HAP-1 (cell line): Measurements from ENCODE around the gene ARHGAP21.

Source experiments
- DNase-seq, 2 experiments: peaks; one replicate each; pipeline ENCODE4 v3.0.0-alpha.2; 2016 to 2020; ENCODE audit warnings: low spot score in 2 of 2
- H3K27me3 ChIP-seq: fragments of 250-450 bp; sonication (Bioruptor Pico); 2 replicates; pipeline ENCODE4 v1.5.1; 2020; ENCODE audit warnings: low read depth, mild to moderate bottlenecking, moderate library complexity
- H3K36me3 ChIP-seq: fragments of 250-450 bp; sonication (Bioruptor Pico); replicated peaks from 2 replicates; pipeline ENCODE4 v1.5.1; 2020; ENCODE audit warnings: mild to moderate bottlenecking
- H3K4me1 ChIP-seq: fragments of 250-450 bp; sonication (Bioruptor Pico); 2 replicates; pipeline ENCODE4 v1.5.1; 2020; ENCODE audit warnings: mild to moderate bottlenecking
- H3K4me3 ChIP-seq: fragments of 250-450 bp; sonication (Bioruptor Pico); 2 replicates; pipeline ENCODE4 v1.5.1; 2020; ENCODE audit warnings: mild to moderate bottlenecking, moderate library complexity
- H3K9me3 ChIP-seq: fragments of 250-450 bp; sonication (Bioruptor Pico); 2 replicates; pipeline ENCODE4 v1.5.1; 2020; ENCODE audit warnings: mild to moderate bottlenecking, moderate library complexity
- in situ Hi-C: fragments of 300-500 bp; cut with MboI; formaldehyde crosslinking; loops from 3 replicates; pipeline ENCODE4 v1.14.3; 2020; ENCODE audit warnings: low sequenced_read_pairs, inconsistent platforms, mixed read lengths

Gene ARHGAP21

DNA sequence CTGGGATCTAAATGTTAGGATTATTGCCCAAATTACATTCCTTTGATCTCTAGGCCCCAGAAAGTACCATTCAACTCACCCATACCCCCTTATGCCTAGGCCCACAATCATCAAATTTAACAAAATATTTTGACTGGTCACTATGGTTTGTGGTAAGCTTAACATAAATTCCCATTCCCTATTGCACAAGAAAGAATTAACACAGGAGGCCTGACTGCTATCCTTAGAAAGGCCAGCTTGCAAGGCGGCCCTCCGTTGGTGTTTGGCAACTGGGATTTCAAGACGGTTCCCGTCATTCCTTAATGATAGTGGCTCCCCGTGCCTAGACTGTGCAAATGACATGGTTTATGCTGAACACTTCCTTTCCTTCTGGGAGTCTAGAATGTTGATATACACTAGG is 29.6 kb downstream of the ARHGAP21 start:
- H3K4me3 ChIP-seq: no peak overlapping the region
- no peaks in the 10 kb centered on the region for H3K27me3 ChIP-seq
- H3K9me3 ChIP-seq: no peaks in the 10 kb centered on the region
- H3K4me1 ChIP-seq: no peaks in the 10 kb centered on the region
- H3K36me3 ChIP-seq: no peaks in the 10 kb centered on the region
- in situ Hi-C loops: no loop called here
- DNase-seq: no peak

DNA sequence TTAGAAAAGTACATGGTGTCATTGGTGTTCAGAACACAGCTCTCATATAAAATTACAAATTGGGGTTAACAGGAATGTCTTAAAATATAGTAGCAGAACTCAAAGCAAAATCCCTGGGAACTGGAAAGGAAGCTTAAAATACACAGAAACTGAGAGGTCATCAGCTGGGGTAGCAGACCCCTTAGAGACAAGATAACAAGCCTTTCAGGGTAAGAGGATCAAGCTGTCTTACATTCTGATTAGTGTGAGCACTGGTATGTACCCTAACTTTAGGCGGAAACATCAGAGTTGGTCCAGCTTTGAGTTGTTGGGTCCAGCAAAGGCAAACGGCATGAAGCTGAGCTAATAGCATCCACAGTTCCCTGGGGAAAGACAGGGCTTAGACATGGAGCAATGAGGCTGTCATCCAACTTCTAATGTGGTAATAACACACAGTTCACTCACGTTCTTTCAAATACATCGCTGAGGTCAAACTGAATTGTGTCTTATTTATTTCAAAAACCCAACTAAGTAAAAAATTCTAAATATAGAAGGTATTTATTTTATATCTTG is 32.6 kb downstream of the ARHGAP21 start:
- no peaks in the 10 kb centered on the region for H3K4me1 ChIP-seq
- H3K36me3 ChIP-seq: no peaks in the 10 kb centered on the region
- no peak for DNase-seq
- H3K27me3 ChIP-seq: no peaks in the 10 kb centered on the region
- in situ Hi-C loops: no loop called here
- no peak overlapping the region for H3K4me3 ChIP-seq
- no peaks in the 10 kb centered on the region for H3K9me3 ChIP-seq

DNA sequence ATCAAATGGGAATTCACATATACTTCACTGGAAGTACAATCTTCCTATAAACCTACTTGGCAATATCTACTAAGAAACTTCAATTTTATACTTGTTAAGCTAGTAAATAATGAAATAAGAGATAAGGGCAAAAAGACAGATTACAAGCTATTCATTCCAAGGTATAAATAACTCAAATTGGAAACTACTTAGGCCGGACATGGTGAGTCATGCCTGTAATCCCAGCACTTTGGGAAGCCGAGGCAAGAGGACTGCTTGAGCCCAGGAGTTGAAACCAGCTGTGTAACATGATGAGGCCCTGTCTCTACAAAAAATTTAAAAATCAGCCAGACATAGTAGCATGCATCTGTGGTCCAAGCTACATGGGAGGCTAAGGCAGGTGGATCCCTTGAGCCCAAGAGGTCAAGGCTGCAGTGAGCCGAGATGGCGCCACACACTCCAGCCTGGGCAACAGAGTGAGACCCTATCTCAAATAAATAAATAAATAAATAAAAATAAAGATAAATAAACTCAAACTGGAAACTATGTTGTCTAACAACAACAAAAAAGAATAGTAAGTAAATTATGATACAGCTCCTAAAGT is 37.6 kb downstream of the ARHGAP21 start:
- H3K4me1 ChIP-seq: peaks cover 14% of the 10 kb centered on the region
- DNase-seq: no peak
- no peaks in the 10 kb centered on the region for H3K9me3 ChIP-seq
- H3K27me3 ChIP-seq: no peaks in the 10 kb centered on the region
- H3K36me3 ChIP-seq: no peaks in the 10 kb centered on the region
- in situ Hi-C loops: no loop called here
- H3K4me3 ChIP-seq: no peak overlapping the region

DNA sequence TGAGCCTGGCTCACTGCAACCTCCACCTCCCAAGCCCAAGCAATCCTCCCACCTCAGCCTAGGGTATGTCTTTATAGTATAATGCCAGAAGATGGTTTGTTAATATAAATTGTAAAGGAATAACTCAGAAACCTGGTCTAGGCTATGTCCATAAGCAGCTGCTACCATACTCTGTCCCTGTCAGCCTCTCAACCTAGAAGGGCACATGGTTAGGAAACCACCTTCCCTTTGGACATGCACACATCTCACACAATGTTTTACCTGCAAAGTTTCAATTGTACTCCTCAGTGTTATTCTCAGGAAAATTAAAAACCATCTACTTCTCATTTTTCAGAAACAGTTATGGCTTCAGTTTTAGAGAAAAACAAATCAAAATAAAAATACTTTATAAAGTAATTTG is 40.1 kb downstream of the ARHGAP21 start:
- in situ Hi-C loops: no loop called here
- no peaks in the 10 kb centered on the region; the same call in 1 of the 2 replicates for H3K9me3 ChIP-seq
- H3K4me3 ChIP-seq: no peak overlapping the region
- H3K36me3 ChIP-seq: no peaks in the 10 kb centered on the region
- no peaks in the 10 kb centered on the region for H3K27me3 ChIP-seq
- peaks cover 24% of the 10 kb centered on the region for H3K4me1 ChIP-seq
- DNase-seq: no peak

DNA sequence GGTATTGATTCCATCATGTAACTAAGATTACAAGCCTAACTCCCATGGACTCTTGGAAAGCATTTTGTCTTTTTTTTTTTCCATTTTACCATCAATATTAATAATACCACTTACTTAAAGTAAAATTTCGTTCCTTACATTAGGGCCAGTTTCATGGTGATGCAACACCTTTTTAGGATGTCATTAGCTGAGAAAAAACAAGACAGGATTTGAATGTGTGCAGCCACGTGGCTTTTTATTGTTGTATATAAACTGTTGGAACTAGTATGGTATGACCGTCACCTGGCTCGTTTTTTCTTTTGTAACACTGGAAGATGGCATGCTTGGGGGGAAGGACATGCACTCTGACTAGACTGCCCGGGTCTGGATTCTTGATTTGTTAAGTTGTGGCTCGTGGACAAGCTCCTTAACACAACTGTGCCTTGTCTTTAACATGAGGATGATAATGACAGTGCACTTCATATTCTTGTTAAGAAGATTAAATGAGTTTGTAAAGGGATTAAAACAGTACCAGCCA is 42.1 kb downstream of the ARHGAP21 start:
- peak; percentile 45 to 58 for DNase-seq
- no peaks in the 10 kb centered on the region for H3K27me3 ChIP-seq
- no peaks in the 10 kb centered on the region for H3K36me3 ChIP-seq
- H3K4me1 ChIP-seq: peaks cover 40% of the 10 kb centered on the region
- H3K9me3 ChIP-seq: no peaks in the 10 kb centered on the region; the same call in 1 of the 2 replicates
- H3K4me3 ChIP-seq: no peak overlapping the region
- in situ Hi-C loops: no loop called here

DNA sequence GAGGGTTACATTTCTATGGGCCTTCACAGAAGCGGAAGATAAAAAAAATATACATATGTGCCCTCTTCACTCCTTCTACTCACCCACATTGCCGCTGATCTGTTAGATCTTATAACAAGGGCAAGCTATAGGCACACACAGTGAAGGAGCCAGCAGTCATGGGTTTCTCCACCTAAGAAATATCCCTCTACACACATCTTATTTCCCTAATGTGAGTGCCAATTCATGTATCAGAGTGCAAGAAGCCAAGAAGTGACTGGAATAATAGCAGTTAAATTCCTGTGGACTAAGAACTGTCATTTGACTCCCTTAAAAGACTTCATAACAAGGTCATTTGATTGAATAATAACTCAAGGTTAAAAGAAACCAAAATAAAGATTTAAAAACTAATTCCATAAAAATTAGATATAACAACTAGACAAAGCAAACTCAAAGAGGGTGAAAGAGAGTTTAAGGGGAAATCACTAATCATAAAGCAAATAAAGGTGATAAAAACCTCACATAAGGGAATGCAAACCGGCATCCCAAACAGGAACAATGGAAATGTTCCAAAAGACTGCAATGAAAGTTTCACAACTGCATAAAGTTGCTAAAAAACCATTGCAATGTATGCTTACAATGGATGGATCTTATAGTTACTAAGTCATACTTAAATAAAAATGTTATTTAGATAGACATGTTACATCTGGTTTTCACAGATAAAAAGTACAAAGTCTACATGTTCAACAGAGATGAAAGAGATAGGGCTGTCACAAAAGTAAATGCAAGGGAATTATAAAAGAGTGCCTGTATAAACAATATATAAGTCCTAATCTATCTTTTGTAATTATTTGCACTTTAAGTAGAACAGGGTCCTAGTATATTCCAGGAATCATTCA is 42.8 kb downstream of the ARHGAP21 start:
- no peaks in the 10 kb centered on the region for H3K36me3 ChIP-seq
- DNase-seq: peak in 1 of 2 experiments; percentile 35
- in situ Hi-C loops: no loop called here

DNA sequence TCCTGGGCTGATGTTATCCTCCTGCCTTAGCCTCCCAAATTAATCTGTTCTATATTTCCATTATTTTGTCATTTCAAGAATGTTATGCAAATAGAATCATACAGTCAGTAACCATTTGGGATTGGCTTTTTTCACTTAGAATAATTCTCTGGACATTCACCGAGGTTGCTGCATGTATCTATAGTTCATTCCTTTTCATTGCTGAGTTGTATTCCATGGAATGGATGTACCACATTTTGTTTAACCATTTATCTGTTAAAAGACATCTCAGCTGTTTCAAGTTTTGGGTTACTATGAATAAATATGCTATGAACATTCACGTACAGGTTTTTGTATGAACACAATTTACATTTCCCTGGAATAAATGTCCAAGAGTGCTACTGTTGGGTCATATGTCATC is 44.9 kb downstream of the ARHGAP21 start:
- in situ Hi-C loops: no loop called here
- DNase-seq: no peak

More for the DNA sequence above, 42.8 kb downstream of the ARHGAP21 start:
- peaks cover 42% of the 10 kb centered on the region for H3K4me1 ChIP-seq
- H3K4me3 ChIP-seq: no peak overlapping the region
- no peaks in the 10 kb centered on the region; the same call in 1 of the 2 replicates for H3K9me3 ChIP-seq
- H3K27me3 ChIP-seq: no peaks in the 10 kb centered on the region

DNA sequence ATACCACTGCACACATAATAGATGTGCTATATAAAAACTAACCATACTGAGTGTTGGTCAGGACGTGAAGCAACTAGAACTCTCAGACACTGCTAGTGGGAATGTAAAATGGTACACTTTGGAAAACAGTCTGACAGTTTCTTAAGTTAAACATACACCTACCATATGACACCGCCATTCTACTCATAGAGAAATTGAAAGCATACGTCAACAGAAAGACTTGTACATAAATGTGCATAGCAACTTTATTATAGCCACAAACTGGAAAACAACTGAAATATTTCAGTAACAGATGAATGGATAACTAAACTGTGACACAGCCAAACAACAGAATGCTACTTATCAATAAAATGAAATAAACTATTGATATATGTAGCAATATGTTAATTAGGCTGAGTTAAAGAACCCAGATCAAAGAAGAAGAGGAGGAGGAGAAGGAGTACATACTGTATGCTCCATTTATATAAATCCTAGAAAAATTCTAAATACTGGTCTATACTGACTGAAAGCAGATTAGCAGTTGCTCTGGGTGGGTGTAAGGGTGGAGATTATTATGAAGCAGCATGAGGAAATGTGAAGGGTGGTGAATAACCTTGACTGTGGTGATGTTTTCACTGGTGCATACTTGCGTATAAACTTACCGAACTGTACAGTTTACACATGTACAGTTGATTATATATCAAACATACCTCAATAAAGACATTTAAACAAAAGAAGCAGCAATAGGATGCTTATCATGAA is 48.6 kb downstream of the ARHGAP21 start:
- Histone ChIP-seq H3K36me3 (no peaks in the 10 kb centered on the region), H3K4me1 (peaks cover 30% of the 10 kb centered on the region), H3K27me3 (no peaks in the 10 kb centered on the region), H3K4me3 (no peak overlapping the region), H3K9me3 (no peaks in the 10 kb centered on the region; the same call in 1 of the 2 replicates)
- no peak for DNase-seq
- in situ Hi-C loops: no loop called here

More for the DNA sequence above, 44.9 kb downstream of the ARHGAP21 start:
- Histone ChIP-seq H3K36me3 (no peaks in the 10 kb centered on the region), H3K4me1 (peaks cover 42% of the 10 kb centered on the region), H3K9me3 (no peaks in the 10 kb centered on the region; the same call in 1 of the 2 replicates), H3K4me3 (no peak overlapping the region), H3K27me3 (no peaks in the 10 kb centered on the region)

DNA sequence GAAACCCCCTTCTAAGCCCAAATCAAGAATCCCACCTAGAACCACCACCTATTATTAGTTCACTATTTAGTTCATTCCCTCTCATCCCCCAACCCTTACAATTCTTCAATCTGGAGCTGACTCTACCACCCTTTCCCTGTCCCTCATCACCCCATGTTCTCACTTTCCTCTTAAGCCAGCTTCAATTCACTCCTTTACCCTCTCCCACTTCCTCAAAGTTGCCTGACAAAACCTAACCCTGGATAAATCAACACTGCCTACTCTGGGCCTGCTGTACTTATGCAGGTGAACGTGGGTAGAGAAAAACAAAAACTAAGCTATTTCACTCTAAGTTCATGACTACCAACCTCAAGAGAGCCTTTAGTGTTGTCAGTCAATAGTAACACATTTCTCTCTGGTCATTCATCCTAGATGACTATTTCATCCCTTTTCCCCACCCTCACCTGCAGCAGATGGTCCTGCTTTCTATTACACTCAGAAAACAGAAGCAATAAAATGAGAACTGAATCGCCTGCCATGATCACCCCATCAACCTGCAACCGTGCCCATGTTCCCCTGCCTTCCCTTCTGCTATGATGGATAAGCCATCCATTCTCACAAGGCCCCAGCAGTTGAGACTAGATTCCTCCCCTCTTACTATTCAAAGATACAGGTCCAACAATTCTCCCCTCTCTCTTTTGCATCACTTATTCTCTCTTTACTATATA is 52.6 kb downstream of the ARHGAP21 start:
- in situ Hi-C loops: no loop called here
- DNase-seq: no peak
- H3K36me3 ChIP-seq: peaks cover 6% of the 10 kb centered on the region
- H3K27me3 ChIP-seq: no peaks in the 10 kb centered on the region
- no peak overlapping the region for H3K4me3 ChIP-seq
- peaks cover 12% of the 10 kb centered on the region for H3K4me1 ChIP-seq
- no peaks in the 10 kb centered on the region for H3K9me3 ChIP-seq

DNA sequence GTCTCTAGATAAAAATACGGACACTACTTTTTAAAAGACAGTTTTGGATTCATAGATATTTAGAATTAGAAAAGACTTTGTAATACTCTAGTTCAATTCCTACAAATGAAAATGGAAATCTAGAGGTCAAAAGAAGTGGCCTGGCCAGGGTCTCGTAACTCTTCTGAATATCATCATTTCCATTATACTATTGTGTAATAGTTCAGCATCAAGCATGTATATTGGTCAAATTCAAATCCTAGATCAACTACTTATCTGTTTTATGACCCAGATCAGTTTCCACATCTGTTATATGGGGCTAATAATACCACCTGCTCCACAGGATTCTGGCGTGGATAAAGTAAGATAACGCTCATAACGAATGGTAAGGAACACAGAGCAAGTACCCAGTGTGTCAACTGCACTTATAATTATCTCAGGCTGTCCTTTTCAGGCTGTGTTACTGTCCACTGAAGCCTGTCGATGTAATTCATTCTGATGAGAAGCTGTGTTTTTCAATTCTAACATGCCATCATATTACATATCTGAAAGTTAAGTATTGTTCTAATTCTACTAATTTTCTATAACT is 54.3 kb downstream of the ARHGAP21 start:
- Histone ChIP-seq H3K4me3 (no peak overlapping the region), H3K4me1 (peaks cover 12% of the 10 kb centered on the region), H3K27me3 (no peaks in the 10 kb centered on the region), H3K9me3 (no peaks in the 10 kb centered on the region), H3K36me3 (peaks cover 6% of the 10 kb centered on the region)
- in situ Hi-C loops: no loop called here
- DNase-seq: no peak

DNA sequence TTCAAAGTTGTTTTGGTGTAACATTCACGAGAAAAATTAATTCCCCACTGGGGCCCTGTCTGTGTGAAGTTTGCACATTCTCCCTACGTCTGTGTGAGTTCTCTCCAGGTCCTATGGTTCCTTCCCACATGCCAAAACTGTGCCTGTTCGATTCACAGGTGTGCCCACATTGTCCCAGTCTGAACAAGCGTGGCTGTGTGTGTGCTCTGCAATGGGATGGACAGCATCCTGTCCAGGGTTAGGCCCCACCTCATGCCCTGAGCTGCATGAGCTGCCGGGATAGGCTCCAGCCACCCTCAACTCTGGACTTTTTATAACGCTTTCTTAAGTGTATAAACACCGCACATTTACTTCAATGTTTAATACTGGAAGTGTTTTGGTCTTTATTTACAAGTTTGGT is 55.4 kb downstream of the ARHGAP21 start:
- Histone ChIP-seq H3K27me3 (no peaks in the 10 kb centered on the region), H3K36me3 (peaks cover 6% of the 10 kb centered on the region), H3K4me1 (peaks cover 12% of the 10 kb centered on the region), H3K4me3 (no peak overlapping the region), H3K9me3 (no peaks in the 10 kb centered on the region)
- in situ Hi-C loops: no loop called here
- no peak for DNase-seq

DNA sequence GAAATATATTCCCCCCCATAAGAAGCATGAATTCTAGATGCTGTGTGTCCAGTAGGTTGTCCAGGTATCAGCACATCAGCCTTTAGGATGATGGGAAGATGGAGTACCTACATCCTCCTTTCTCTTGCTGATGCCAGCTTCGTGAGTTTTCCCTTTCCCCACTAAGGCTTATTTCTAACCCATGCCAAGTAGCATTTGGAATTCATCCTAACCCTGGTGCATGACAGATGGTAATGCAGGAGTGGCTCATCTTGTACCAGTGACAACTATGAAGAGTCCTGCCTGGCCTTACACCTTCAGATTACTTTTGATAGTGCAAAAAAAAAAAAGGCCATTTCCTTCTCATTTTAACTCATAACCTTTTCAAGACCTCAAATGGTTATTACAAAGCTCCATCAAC is 58.7 kb downstream of the ARHGAP21 start:
- Histone ChIP-seq H3K27me3 (no peaks in the 10 kb centered on the region), H3K4me1 (no peaks in the 10 kb centered on the region), H3K4me3 (no peak overlapping the region), H3K36me3 (peaks cover 6% of the 10 kb centered on the region), H3K9me3 (no peaks in the 10 kb centered on the region)
- in situ Hi-C loops: no loop called here
- DNase-seq: no peak

DNA sequence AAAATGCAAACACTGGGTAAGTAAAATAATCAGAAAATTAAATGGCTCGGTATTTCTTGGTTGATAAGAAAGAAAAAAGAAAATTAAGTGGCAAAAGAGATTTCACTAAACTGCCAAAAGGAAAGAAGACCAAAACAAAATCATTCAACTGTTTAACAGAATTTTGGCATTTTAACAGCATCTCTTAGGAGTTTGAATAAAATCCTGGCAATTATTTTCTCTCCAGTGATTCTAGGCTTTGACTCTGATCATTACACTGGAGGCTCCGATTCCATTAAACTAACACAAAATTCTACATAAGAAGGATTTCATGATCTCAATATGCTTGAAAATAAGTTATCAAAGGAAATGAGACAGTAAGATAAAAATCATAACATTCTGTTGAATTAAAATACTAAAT is 62.3 kb downstream of the ARHGAP21 start:
- Histone ChIP-seq H3K4me1 (no peaks in the 10 kb centered on the region), H3K36me3 (no peaks in the 10 kb centered on the region; the same call in 1 of the 2 replicates), H3K27me3 (no peaks in the 10 kb centered on the region), H3K4me3 (no peak overlapping the region), H3K9me3 (no peaks in the 10 kb centered on the region)
- in situ Hi-C loops: no loop called here
- DNase-seq: no peak
